ENCODE measurements around the gene CD63. TPM values are rescaled to one million over a fixed set of nuclear protein-coding genes. Genes with fewer than 3 reads are reported as not detected.

Gene CD63
- total RNA-seq, 1 experiment from 2014 or later = 581 TPM

DNA sequence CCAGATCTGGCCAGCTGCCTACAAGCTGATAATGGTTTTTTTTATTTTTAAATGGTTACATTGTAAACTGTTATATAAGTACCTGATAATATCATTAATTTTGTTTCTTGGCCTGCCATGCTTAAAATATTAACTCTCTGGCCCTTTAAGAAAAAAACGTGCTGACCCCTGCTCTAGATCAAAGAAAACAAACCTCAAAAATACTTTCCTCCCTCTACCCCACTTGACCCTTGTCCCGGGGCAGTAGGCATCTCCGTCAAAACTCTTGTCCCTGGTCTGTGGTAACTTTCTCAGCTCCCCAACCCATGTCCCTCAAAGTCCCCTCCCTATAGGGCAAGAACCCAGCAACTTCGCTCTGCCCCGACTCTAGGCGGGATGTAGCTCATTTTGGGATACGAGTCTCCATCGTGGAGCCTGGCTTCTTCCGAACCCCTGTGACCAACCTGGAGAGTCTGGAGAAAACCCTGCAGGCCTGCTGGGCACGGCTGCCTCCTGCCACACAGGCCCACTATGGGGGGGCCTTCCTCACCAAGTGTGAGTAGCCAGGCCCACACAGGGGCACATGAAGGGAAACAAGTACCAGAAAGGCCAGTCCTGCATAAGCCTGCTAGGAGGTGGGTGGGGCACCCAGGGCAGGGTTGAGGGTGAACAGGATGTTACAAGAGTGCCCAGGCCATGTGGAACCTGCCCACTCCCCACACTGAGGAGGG is 5.1 kb downstream of the CD63 start:
- Histone ChIP-seq H3K4ac (ENCODE audit: low read depth, low read length) (no peak overlapping the region), H2BK5ac (ENCODE audit: insufficient read length, low read length) (no peak overlapping the region), H2AFZ (ENCODE audit: low read length) (no peak overlapping the region), H4K20me1 (ENCODE audit: control insufficient read depth, insufficient read depth, insufficient read length) (no peaks in the 10 kb centered on the region), H4K8ac (replicated peaks; ENCODE audit: insufficient read length, low read depth, low read length) (no peak overlapping the region), H3K27ac (ENCODE audit: insufficient read length, low read depth, low read length) (no peak overlapping the region), H3T11ph (ENCODE audit: low read length) (no peak overlapping the region), H2BK12ac (ENCODE audit: insufficient read length, low read depth, low read length) (no peak overlapping the region), H4K91ac (ENCODE audit: insufficient read length, low read depth, low read length) (no peak overlapping the region), H3K9ac (ENCODE audit: extremely low read depth, insufficient read length, low read length) (no peak overlapping the region), H3K56ac (ENCODE audit: insufficient read length, low read depth, low read length) (no peak overlapping the region), H4K5ac (ENCODE audit: insufficient read length, low read depth, low read length) (no peak overlapping the region), H2AK5ac (ENCODE audit: insufficient read length, low read length) (no peak overlapping the region), H3K79me1 (ENCODE audit: insufficient read depth, low read depth, low read length, poor library complexity, severe bottlenecking) (peaks cover 7% of the 10 kb centered on the region), H3K23ac (ENCODE audit: insufficient read length, low read depth, low read length) (no peak overlapping the region), H3K4me1 (ENCODE audit: insufficient read depth, low read length) (peaks cover 5% of the 10 kb centered on the region; the same call in 1 of the 2 replicates), H2BK20ac (ENCODE audit: low read depth, low read length, poor library complexity, severe bottlenecking) (no peak overlapping the region), H2BK15ac (ENCODE audit: low read depth, low read length) (no peak overlapping the region), H3K79me2 (ENCODE audit: insufficient read depth, low read length) (peaks cover 7% of the 10 kb centered on the region; the same call in 1 of the 2 replicates), H3K23me2 (ENCODE audit: insufficient read length, low read depth, low read length, poor library complexity, severe bottlenecking) (peaks cover 7% of the 10 kb centered on the region), H3K14ac (ENCODE audit: insufficient read depth, low read length) (no peak overlapping the region), H3K27me3 (ENCODE audit: insufficient read depth, low read length) (no peaks in the 10 kb centered on the region), H3K18ac (ENCODE audit: insufficient read length, low read depth, low read length) (no peak overlapping the region), H3K9me3 (ENCODE audit: control insufficient read depth, low read depth, low read length) (no peaks in the 10 kb centered on the region), H2BK120ac (ENCODE audit: low read depth, low read length, poor library complexity, severe bottlenecking) (no peak overlapping the region), H3K4me2 (ENCODE audit: insufficient read depth, insufficient read length, low read length) (no peak overlapping the region)
- Mint-ChIP-seq H3K27ac (peak overlapping the region in 1 of 3 experiments; percentile 81; a peak in 2 of 7 replicates), H3K9me3 (no peaks in the 10 kb centered on the region), H3K27me3 (ENCODE audit: low read depth) (no peaks in the 10 kb centered on the region), H3K4me3 (no peak overlapping the region), H3K4me1 (peaks cover 30 to 33% of the 10 kb centered on the region in 2 experiments), H3K36me3 (ENCODE audit: insufficient read depth in 1 of 3, low read depth in 3 of 3) (peaks cover 21 to 54% (median 46%) of the 10 kb centered on the region in 3 experiments; a peak in 6 of 7 replicates)
- DNase-seq = peak; percentile 28
- no CpG with 5 or more reads among the region's 10 CpGs for WGBS (ENCODE audit: extremely low coverage, insufficient read length, low lambda C conversion rate)
- TF ChIP-seq, protein P1, sequence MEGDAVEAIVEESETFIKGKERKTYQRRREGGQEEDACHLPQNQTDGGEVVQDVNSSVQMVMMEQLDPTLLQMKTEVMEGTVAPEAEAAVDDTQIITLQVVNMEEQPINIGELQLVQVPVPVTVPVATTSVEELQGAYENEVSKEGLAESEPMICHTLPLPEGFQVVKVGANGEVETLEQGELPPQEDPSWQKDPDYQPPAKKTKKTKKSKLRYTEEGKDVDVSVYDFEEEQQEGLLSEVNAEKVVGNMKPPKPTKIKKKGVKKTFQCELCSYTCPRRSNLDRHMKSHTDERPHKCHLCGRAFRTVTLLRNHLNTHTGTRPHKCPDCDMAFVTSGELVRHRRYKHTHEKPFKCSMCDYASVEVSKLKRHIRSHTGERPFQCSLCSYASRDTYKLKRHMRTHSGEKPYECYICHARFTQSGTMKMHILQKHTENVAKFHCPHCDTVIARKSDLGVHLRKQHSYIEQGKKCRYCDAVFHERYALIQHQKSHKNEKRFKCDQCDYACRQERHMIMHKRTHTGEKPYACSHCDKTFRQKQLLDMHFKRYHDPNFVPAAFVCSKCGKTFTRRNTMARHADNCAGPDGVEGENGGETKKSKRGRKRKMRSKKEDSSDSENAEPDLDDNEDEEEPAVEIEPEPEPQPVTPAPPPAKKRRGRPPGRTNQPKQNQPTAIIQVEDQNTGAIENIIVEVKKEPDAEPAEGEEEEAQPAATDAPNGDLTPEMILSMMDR (conservative IDR thresholded peaks at IDR 0.05) = no peak

Measured in H9 (cell line).